B cell (primary cell): Measurements from ENCODE around the gene HDLBP.

ENCODE experiments used
- EZH2 ChIP-seq: IDR thresholded peaks from 2 replicates; pipeline ENCODE4 v1.6.1; 2012; ENCODE audit warnings: borderline replicate concordance, low read depth, mild to moderate bottlenecking, moderate library complexity, low read length; ENCODE audit not compliant: insufficient read depth, poor library complexity, severe bottlenecking
- TF ChIP-seq, protein P1 (sequence below): fragments of 200-600 bp; IDR thresholded peaks from one replicate; pipeline ENCODE4 v1.8.0; 2022; ENCODE audit warnings: antibody characterized with exemption, mild to moderate bottlenecking

GRCh38 chr2:241261628-241262027, 53.8 kb downstream of the HDLBP start:
- TF ChIP-seq, protein P1, sequence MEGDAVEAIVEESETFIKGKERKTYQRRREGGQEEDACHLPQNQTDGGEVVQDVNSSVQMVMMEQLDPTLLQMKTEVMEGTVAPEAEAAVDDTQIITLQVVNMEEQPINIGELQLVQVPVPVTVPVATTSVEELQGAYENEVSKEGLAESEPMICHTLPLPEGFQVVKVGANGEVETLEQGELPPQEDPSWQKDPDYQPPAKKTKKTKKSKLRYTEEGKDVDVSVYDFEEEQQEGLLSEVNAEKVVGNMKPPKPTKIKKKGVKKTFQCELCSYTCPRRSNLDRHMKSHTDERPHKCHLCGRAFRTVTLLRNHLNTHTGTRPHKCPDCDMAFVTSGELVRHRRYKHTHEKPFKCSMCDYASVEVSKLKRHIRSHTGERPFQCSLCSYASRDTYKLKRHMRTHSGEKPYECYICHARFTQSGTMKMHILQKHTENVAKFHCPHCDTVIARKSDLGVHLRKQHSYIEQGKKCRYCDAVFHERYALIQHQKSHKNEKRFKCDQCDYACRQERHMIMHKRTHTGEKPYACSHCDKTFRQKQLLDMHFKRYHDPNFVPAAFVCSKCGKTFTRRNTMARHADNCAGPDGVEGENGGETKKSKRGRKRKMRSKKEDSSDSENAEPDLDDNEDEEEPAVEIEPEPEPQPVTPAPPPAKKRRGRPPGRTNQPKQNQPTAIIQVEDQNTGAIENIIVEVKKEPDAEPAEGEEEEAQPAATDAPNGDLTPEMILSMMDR: no peak
- TF ChIP-seq EZH2: no peak
